ENCODE results near the gene FOXD2. TPM values are rescaled to one million over a fixed set of nuclear protein-coding genes. Genes with fewer than 3 reads are reported as not detected.

FOXD2 gene
- total and polyA plus RNA-seq, 2 donors (not counting 1 experiment from before 2014, with no cell fraction given): 0.24 to 0.37 TPM

DNA sequence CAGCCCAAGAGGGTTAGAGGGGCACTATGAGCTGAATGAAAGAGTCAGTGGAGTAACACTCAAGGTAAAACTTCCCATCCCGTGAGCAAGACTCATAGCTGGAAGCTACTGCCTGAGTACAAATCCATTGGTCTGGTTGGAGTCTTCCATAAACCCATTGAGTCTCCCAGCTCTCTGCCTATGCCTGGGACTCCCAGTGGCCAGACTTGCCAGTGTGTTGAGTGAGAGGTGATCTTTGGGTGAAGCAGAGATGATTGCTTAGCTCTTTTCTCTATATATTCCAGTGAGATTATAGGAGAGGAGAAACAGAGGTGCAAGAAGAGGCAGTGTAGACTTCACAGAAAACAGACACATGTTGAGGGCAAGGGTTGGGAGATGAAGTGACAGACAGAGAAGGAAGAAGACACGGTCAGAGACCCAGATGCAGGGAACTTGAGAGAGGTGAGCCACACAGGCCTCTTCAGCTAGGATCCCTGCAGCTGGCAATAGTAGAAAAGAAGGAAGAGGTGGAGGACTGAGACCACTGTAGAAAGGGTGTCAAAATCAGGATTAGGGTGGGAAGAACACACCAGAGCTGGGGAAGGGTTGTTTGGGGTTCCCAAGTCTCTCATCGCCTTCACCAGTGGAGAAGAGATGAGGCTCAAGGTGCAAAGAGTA lies 3.7 kb downstream of the FOXD2 start:
- Histone ChIP-seq H3K4me2 (replicated peaks; ENCODE audit: low read depth, low read length, poor library complexity, severe bottlenecking) (no peak overlapping the region), H3K9me3 (ENCODE audit: control extremely low read depth in 1 of 3, control insufficient read depth in 2 of 3, insufficient read depth in 1 of 3, low read length in 2 of 3) (peaks cover 0 to 48% (median 15%) of the 10 kb centered on the region in 3 donors), H3K27ac (ENCODE audit: low read length in 2 of 2) (no peak overlapping the region), H3K27me3 (replicated peaks in 1 of 4; ENCODE audit: control extremely low read depth in 1 of 4, control insufficient read depth in 3 of 4, insufficient read depth in 4 of 4, low read length in 3 of 4) (peaks cover 0 to 80% (median 58%) of the 10 kb centered on the region in 4 experiments), H3K36me3 (replicated peaks in 1 of 2; ENCODE audit: control extremely low read depth in 1 of 2, control insufficient read depth in 1 of 2, extremely low read depth in 1 of 2, insufficient read depth in 2 of 2, low read length in 1 of 2) (no peaks in the 10 kb centered on the region), H4K20me1 (ENCODE audit: control insufficient read depth, insufficient read depth, low read length, poor library complexity, severe bottlenecking) (no peaks in the 10 kb centered on the region), H3K79me2 (ENCODE audit: control insufficient read depth, insufficient read depth, low read length) (no peaks in the 10 kb centered on the region), H2AFZ (ENCODE audit: insufficient read depth, low read depth, low read length, poor library complexity, severe bottlenecking) (no peak overlapping the region), H3K4me1 (ENCODE audit: control insufficient read depth in 2 of 2, insufficient read depth in 2 of 2, low read length in 2 of 2) (peaks cover 33 to 49% of the 10 kb centered on the region in 2 donors), H3K4me3 (ENCODE audit: control extremely low read depth in 1 of 5, extremely low read depth in 1 of 5, insufficient read depth in 1 of 5, low read depth in 2 of 5, low read length in 4 of 5) (no peak overlapping the region), H3K9ac (ENCODE audit: low read length) (no peak overlapping the region)
- ChIA-PET POLR2A (no interaction called here), CTCF (interaction anchor here (1.2 kb wide), 1 partner anchor 10 kb away, joined by 4 read pairs; no protein-coding TSS in a partner anchor)
- DNase-seq: no peak
- no peak for ATAC-seq (ENCODE audit: low read depth)
- Mint-ChIP-seq H3K4me1 (peaks cover 24% of the 10 kb centered on the region), H3K4me3 (no peak overlapping the region), H3K27me3 (peaks cover 17% of the 10 kb centered on the region), H3K27ac (no peak overlapping the region), H3K9me3 (ENCODE audit: insufficient read depth) (peaks cover 4% of the 10 kb centered on the region)
- WGBS (ENCODE audit: insufficient coverage): 93% methylated on average over 3 of the region's 3 CpGs
- TF ChIP-seq EZH2 (IDR thresholded peaks at IDR 0.05; ENCODE audit: borderline replicate concordance, insufficient read depth, low read depth, low read length, poor library complexity, severe bottlenecking): no peak
- TF ChIP-seq, protein P1, sequence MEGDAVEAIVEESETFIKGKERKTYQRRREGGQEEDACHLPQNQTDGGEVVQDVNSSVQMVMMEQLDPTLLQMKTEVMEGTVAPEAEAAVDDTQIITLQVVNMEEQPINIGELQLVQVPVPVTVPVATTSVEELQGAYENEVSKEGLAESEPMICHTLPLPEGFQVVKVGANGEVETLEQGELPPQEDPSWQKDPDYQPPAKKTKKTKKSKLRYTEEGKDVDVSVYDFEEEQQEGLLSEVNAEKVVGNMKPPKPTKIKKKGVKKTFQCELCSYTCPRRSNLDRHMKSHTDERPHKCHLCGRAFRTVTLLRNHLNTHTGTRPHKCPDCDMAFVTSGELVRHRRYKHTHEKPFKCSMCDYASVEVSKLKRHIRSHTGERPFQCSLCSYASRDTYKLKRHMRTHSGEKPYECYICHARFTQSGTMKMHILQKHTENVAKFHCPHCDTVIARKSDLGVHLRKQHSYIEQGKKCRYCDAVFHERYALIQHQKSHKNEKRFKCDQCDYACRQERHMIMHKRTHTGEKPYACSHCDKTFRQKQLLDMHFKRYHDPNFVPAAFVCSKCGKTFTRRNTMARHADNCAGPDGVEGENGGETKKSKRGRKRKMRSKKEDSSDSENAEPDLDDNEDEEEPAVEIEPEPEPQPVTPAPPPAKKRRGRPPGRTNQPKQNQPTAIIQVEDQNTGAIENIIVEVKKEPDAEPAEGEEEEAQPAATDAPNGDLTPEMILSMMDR (IDR thresholded peaks at IDR 0.05): no peak
- intact Hi-C loops (cut with micrococcal nuclease): loop anchor here (2.0 kb wide), 1 partner anchor 211 kb away; no protein-coding TSS in a partner anchor

DNA sequence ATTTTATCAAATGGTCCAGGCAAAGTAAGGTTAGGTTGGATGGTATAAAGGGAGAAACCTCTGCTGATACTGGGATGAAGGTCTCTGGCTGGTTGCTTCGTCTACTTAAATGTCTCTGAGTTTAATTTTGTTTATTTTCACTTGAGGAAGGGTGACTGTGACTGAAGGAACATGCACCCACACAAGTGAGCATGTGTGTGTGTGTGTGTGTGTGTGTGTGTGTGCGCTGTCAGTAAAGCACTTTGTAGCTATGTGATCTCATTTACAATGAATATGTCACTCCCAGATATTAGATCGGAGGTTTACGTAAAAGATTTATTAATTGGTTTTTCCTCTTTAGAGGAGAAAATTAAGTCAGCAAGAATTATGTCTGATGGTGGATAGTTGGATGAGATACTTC lies 4.4 kb downstream of the FOXD2 start:
- DNase-seq (no peak), ATAC-seq (ENCODE audit: low read depth) (no peak)
- ChIA-PET CTCF (interaction anchor here (1.2 kb wide), 1 partner anchor 10 kb away, joined by 4 read pairs; no protein-coding TSS in a partner anchor), POLR2A (no interaction called here)
- no peak overlapping the region for H2AFZ ChIP-seq (ENCODE audit: insufficient read depth, low read depth, low read length, poor library complexity, severe bottlenecking)
- H3K9me3 Mint-ChIP-seq (ENCODE audit: insufficient read depth): peaks cover 4% of the 10 kb centered on the region
- H3K27me3 ChIP-seq (replicated peaks in 1 of 4; ENCODE audit: control extremely low read depth in 1 of 4, control insufficient read depth in 3 of 4, insufficient read depth in 4 of 4, low read length in 3 of 4): peaks cover 0 to 83% (median 64%) of the 10 kb centered on the region in 4 experiments
- peaks cover 20% of the 10 kb centered on the region for H3K4me1 Mint-ChIP-seq
- H3K79me2 ChIP-seq (ENCODE audit: control insufficient read depth, insufficient read depth, low read length): no peaks in the 10 kb centered on the region
- no peaks in the 10 kb centered on the region for H4K20me1 ChIP-seq (ENCODE audit: control insufficient read depth, insufficient read depth, low read length, poor library complexity, severe bottlenecking)
- TF ChIP-seq, protein P1 (IDR thresholded peaks at IDR 0.05): no peak
- no peak for TF ChIP-seq EZH2 (IDR thresholded peaks at IDR 0.05; ENCODE audit: borderline replicate concordance, insufficient read depth, low read depth, low read length, poor library complexity, severe bottlenecking)
- H3K4me3 Mint-ChIP-seq: no peak overlapping the region
- H3K9ac ChIP-seq (ENCODE audit: low read length): no peak overlapping the region
- H3K27me3 Mint-ChIP-seq: peaks cover 23% of the 10 kb centered on the region
- peaks cover 0 to 49% (median 15%) of the 10 kb centered on the region in 3 donors for H3K9me3 ChIP-seq (ENCODE audit: control extremely low read depth in 1 of 3, control insufficient read depth in 2 of 3, insufficient read depth in 1 of 3, low read length in 2 of 3)
- H3K4me2 ChIP-seq (replicated peaks; ENCODE audit: low read depth, low read length, poor library complexity, severe bottlenecking): no peak overlapping the region
- WGBS (ENCODE audit: insufficient coverage): no CpG with 5 or more reads among the region's 4 CpGs
- peaks cover 29 to 49% of the 10 kb centered on the region in 2 donors for H3K4me1 ChIP-seq (ENCODE audit: control insufficient read depth in 2 of 2, insufficient read depth in 2 of 2, low read length in 2 of 2)
- no peak overlapping the region for H3K27ac Mint-ChIP-seq
- H3K36me3 ChIP-seq (replicated peaks in 1 of 2; ENCODE audit: control extremely low read depth in 1 of 2, control insufficient read depth in 1 of 2, extremely low read depth in 1 of 2, insufficient read depth in 2 of 2, low read length in 1 of 2): no peaks in the 10 kb centered on the region
- H3K4me3 ChIP-seq (ENCODE audit: control extremely low read depth in 1 of 5, extremely low read depth in 1 of 5, insufficient read depth in 1 of 5, low read depth in 2 of 5, low read length in 4 of 5): no peak overlapping the region
- no peak overlapping the region for H3K27ac ChIP-seq (ENCODE audit: low read length in 2 of 2)
- intact Hi-C loops (cut with micrococcal nuclease): no loop called here
